Measurements from ENCODE around the gene B9D2.

DNA sequence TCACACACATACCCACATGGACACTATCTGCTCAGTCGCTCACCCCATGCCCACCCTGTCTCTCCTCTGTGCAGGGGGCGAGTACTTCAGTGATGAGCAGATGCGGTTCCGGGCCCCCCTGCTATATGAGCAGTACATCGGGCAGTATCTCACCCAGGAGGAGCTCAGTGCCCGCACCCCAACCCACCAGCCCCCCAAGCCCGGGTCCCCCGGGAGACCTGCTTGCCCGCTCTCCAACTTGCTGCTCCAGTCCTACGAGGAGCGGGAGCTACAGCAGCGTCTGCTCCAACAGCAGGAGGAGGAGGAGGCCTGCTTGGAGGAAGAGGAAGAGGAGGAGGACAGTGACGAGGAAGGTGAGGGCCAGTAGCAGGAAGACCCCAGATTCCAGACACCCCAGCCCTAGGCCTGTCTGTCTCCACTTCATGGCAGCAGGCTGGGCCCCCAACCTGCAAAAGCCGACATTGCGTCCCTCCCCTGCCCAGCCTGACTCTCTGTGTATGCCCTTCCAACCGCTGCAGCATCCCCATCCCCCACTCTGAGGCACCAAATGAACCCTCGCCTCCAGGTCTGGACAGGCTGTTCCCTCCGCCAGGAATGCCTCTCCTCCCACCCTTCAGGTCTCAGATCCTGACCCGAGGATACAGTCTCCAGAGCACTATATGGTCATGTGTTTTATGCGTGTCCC, 44.3 kb downstream of the B9D2 start:
- TF ChIP-seq CTCF (conservative IDR thresholded peaks at IDR 0.05 in 1 of 2, IDR thresholded peaks at IDR 0.05 in 1 of 2; ENCODE audit: low read depth in 1 of 2, low read length in 2 of 2) (no peak), EZH2 (IDR thresholded peaks at IDR 0.05; ENCODE audit: low read length, missing control alignments) (no peak)
